Upper lobe of left lung (tissue), 6 donors: ENCODE data around the gene TMEM101. TPM values are rescaled to one million over a fixed set of nuclear protein-coding genes. Genes with fewer than 3 reads are reported as not detected.

ENCODE experiments used
- ATAC-seq, 2 donors: fragments of 200-7000 bp; cut with Tn5 transposase; one replicate each; pipeline ENCODE4 v1.9.1; 2022; ENCODE audit warnings: mild to moderate bottlenecking in 2 of 2, moderate library complexity in 2 of 2; ENCODE audit not compliant: low FRiP score in 2 of 2
- DNase-seq, 2 donors: peaks; one replicate each; pipeline ENCODE4 v3.0.0-alpha.2; 2019 to 2020
- H3K27ac ChIP-seq, 4 donors: fragments of 200-600 bp; sonication (generic); one replicate each; pipeline ENCODE4 v1.5.1; 2016 to 2019
- H3K27me3 ChIP-seq, 4 donors: fragments of 200-600 bp; sonication (generic); one replicate each; pipeline ENCODE4 v1.5.1; 2017 to 2019
- H3K36me3 ChIP-seq, 4 donors: fragments of 200-600 bp; sonication (generic); one replicate each; pipeline ENCODE4 v1.5.1; 2016 to 2019
- H3K4me1 ChIP-seq, 4 donors: fragments of 200-600 bp; sonication (generic); one replicate each; pipeline ENCODE4 v1.5.1; 2018 to 2019
- H3K4me3 ChIP-seq, 4 donors: fragments of 200-600 bp; sonication (generic); one replicate each; pipeline ENCODE4 v1.5.1; 2017 to 2019; ENCODE audit warnings: mild to moderate bottlenecking in 2 of 4, moderate library complexity in 1 of 4
- H3K9me3 ChIP-seq, 4 donors: fragments of 200-600 bp; sonication (generic); one replicate each; pipeline ENCODE4 v1.5.1; 2018 to 2019
- EP300 ChIP-seq, 4 donors: sonication (generic); formaldehyde crosslinking; IDR thresholded peaks; one replicate each; pipeline ENCODE4 v1.5.1; 2017; ENCODE audit warnings: antibody characterized with exemption in 4 of 4, control low read depth in 2 of 4
- POLR2A ChIP-seq, 4 donors: fragments of 450-650 bp; IDR thresholded peaks; one replicate each; pipeline ENCODE4 v1.5.1; 2016 to 2017; ENCODE audit warnings: antibody characterized with exemption in 4 of 4, mild to moderate bottlenecking in 2 of 4
- POLR2AphosphoS5 ChIP-seq, 2 donors: sonication (generic); formaldehyde crosslinking; IDR thresholded peaks; one replicate each; pipeline ENCODE4 v1.5.1; 2017; ENCODE audit warnings: antibody characterized with exemption in 2 of 2
- WGBS, 2 donors: methylation state at CpG; one replicate each; pipeline ENCODE4 v1.1.5; 2017 to 2018; 5-methylcytosine and 5-hydroxymethylcytosine counted together
- total RNA-seq, 6 donors: library from RNA; depleted of rRNA in 4 of 6; stranded (reverse); fragments of >200 nt in 4 of 6; gene quantifications; one replicate each; pipeline versions ENCODE4 v1.1.0 to v1.2.1, GENCODE V29; 2016 to 2021
- TF ChIP-seq, protein P1 (sequence below), 6 experiments: fragments of 450-650 bp in 4 of 6; fragments of 200-600 bp in 2 of 6; sonication (generic) in 2 of 6; IDR thresholded peaks; one replicate each; pipeline ENCODE4 v1.5.1; 2016 to 2019; ENCODE audit warnings: antibody characterized with exemption in 6 of 6
- donor health status: DM: no; HTN: no; CAD: no; lungs with moderate emphysema.
- donor health status: DM: no; HTN: yes; CAD: no; lungs with severe emphysema.

TMEM101 gene
- total RNA-seq, 6 donors from 2014 or later: 10.5 to 36.9 (median 29.1) TPM

DNA sequence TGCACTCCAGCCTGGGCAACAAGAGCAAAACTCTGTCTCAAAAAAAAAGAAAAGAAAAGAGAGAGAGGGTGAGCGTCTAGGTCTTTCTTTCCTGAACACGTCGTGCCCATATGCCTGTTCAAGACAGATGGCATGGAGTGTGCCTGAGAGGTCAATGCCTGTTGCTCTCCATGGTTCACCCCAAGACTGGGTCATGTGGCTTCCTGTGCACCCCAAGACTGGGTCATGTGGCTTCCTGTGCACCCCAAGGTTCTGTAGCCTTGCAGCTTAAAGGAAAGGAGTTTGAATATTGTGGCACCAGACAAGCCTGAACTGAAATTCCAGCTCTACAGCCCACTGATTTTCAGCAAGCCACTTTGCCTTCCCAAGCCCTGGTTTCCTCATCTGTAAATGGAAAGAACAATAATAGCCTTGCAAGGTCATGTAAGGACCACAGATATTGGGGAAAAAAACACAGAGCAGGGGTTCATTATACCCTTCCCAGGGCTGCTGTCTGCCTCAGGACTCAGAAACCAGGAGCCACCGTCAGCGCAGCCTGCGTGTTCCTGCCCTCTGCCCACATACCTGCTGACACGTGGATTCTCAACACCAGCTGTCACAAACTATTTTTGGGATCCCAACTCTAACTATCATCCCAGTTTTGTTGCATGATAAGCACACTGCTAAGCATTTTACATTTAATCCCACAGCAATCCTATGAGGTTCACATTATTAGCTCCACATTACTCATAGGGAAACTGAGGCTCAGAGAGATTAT lies 28.4 kb downstream of the TMEM101 start:
- no peak overlapping the region for H3K4me3 ChIP-seq
- H3K36me3 ChIP-seq: no peaks in the 10 kb centered on the region
- WGBS, 2 donors: 82 to 83% methylated on average over 7 of the region's 7 CpGs
- no peak for TF ChIP-seq EP300 (IDR thresholded peaks at IDR 0.05)
- no peak for TF ChIP-seq POLR2AphosphoS5 (IDR thresholded peaks at IDR 0.05)
- TF ChIP-seq, protein P1, sequence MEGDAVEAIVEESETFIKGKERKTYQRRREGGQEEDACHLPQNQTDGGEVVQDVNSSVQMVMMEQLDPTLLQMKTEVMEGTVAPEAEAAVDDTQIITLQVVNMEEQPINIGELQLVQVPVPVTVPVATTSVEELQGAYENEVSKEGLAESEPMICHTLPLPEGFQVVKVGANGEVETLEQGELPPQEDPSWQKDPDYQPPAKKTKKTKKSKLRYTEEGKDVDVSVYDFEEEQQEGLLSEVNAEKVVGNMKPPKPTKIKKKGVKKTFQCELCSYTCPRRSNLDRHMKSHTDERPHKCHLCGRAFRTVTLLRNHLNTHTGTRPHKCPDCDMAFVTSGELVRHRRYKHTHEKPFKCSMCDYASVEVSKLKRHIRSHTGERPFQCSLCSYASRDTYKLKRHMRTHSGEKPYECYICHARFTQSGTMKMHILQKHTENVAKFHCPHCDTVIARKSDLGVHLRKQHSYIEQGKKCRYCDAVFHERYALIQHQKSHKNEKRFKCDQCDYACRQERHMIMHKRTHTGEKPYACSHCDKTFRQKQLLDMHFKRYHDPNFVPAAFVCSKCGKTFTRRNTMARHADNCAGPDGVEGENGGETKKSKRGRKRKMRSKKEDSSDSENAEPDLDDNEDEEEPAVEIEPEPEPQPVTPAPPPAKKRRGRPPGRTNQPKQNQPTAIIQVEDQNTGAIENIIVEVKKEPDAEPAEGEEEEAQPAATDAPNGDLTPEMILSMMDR (IDR thresholded peaks at IDR 0.05): no peak
- TF ChIP-seq POLR2A (IDR thresholded peaks at IDR 0.05): no peak
- H3K27me3 ChIP-seq: peaks cover 0 to 14% (median 7%) of the 10 kb centered on the region in 4 donors
- ATAC-seq (no peak), DNase-seq (no peak)
- peaks cover 10 to 13% (median 12%) of the 10 kb centered on the region in 4 donors for H3K4me1 ChIP-seq
- H3K27ac ChIP-seq: no peak overlapping the region
- no peaks in the 10 kb centered on the region for H3K9me3 ChIP-seq

DNA sequence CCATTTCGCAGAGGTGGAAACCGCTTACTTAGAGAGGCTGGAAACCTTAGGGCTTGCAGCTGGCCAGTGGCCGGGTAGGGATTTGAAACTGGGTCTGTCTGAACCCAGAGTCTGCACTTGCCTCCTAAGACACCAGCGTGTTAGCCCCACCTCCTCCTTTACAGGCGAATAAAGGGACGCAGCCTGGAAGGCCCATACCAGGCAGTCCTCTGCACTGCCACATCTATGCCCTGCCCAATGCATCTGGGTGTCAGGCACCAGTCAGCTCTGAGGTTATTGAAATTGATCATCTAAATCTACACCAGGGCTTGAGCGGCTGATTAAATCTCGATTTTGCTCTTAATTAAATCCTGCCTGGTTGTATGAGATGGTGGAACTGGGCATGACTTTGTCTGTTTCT lies 30.2 kb downstream of the TMEM101 start:
- TF ChIP-seq POLR2A (IDR thresholded peaks at IDR 0.05) (no peak), EP300 (IDR thresholded peaks at IDR 0.05) (no peak), POLR2AphosphoS5 (IDR thresholded peaks at IDR 0.05) (no peak)
- TF ChIP-seq, protein P1 (IDR thresholded peaks at IDR 0.05): no peak
- H3K27ac ChIP-seq: peak overlapping the region in 2 of 4 donors; percentile 55 to 58
- no peaks in the 10 kb centered on the region for H3K9me3 ChIP-seq
- peaks cover 0 to 14% (median 7%) of the 10 kb centered on the region in 4 donors for H3K27me3 ChIP-seq
- ATAC-seq: no peak
- no peak for DNase-seq
- peaks cover 10 to 13% (median 12%) of the 10 kb centered on the region in 4 donors for H3K4me1 ChIP-seq
- H3K36me3 ChIP-seq: no peaks in the 10 kb centered on the region
- 67 to 77% methylated on average over 8 of the region's 8 CpGs for WGBS, 2 donors
- peak overlapping the region in 3 of 4 donors; percentile 39 to 54 (median 53) for H3K4me3 ChIP-seq

DNA sequence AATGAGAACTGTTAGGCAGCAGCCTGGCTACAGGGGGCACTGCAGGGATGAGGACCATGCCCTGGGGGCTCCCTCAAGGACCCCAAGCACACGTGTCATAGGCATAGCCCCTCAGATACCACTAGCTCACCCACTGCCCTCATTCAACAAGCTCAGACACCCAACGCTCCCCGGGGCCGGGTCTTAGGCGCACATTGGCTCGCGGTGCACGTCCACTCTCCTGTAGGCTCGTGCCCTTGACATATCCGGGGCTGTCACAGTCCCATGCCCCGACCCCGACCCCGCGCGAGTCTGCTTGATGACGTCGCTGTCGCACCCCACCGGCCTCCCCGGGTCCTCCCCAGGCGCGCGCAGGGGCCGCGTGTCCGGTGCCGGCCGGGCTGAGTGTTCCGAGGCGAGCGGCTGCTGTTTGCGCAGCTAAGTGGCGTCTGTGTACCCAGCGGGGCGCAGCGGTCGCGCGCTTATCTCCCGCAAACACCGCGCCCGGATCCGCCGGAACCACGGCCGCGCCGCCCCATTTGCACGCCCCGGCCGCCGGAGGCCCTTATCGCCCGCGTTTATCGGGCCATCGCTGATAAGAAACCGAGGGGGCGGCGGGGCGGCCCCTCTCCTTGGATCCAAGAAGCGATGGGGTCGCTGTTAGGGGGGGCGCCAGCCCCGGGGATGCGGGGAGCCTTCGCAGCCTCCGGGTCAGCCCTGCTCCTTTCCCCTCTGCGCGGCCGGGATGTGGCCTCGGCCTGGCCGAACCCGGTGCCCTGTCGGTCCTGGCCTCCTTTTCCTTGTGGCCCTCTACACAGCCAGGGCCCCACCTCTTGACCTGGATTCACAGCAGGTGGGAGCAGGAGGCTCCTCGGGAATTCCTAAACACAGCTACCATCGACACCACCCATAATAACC lies 31.0 kb downstream of the TMEM101 start:
- DNase-seq (peak; percentile 37 to 90), ATAC-seq (peak; percentile 58 to 72)
- Histone ChIP-seq H3K36me3 (no peaks in the 10 kb centered on the region), H3K4me3 (peak overlapping the region; percentile 5 to 54 (median 46)), H3K27ac (peak overlapping the region in 3 of 4 donors; percentile 6 to 58 (median 55)), H3K4me1 (peaks cover 10 to 13% (median 12%) of the 10 kb centered on the region in 4 donors), H3K27me3 (peaks cover 0 to 14% (median 7%) of the 10 kb centered on the region in 4 donors), H3K9me3 (no peaks in the 10 kb centered on the region)
- no peak for TF ChIP-seq POLR2A (IDR thresholded peaks at IDR 0.05)
- TF ChIP-seq, protein P1 (IDR thresholded peaks at IDR 0.05): peak in 3 of 6 experiments; percentile 26 to 35 (median 27)
- WGBS, 2 donors: 4 to 6% methylated on average over 14 to 53 of the region's 78 CpGs

DNA sequence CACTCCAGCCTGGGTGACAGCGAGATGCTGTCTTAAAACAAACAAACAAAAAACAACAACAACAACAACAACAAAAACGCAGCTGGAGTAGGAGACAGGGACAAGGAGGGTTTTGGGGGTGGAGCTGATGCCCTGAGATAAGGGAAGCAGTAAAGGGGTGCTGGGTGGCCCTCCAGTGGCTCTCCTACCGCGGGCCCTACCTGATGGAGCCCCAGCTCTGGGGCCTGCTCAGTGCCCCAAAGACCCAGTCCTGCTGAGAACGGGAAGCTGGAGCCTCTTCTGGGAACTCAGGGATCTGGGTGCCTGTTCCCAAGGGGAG lies 31.6 kb downstream of the TMEM101 start:
- H3K27me3 ChIP-seq: peaks cover 0 to 14% (median 7%) of the 10 kb centered on the region in 4 donors

More for the DNA sequence above, 31.6 kb downstream of the TMEM101 start:
- Histone ChIP-seq H3K4me3 (peak overlapping the region in 3 of 4 donors; percentile 39 to 54 (median 53)), H3K27ac (peak overlapping the region in 1 of 4 donors; percentile 55), H3K9me3 (no peaks in the 10 kb centered on the region), H3K4me1 (peaks cover 10 to 13% (median 12%) of the 10 kb centered on the region in 4 donors), H3K36me3 (no peaks in the 10 kb centered on the region)
- 18 to 35% methylated on average over 4 to 5 of the region's 5 CpGs for WGBS, 2 donors
- ATAC-seq (no peak), DNase-seq (no peak)
- TF ChIP-seq, protein P1 (IDR thresholded peaks at IDR 0.05): no peak
- TF ChIP-seq POLR2AphosphoS5 (IDR thresholded peaks at IDR 0.05) (no peak), EP300 (IDR thresholded peaks at IDR 0.05) (no peak), POLR2A (IDR thresholded peaks at IDR 0.05) (no peak)
